Esophagus (tissue), 2 donors: ENCODE measurements around the gene CKS1B. TPM values are rescaled to one million over a fixed set of nuclear protein-coding genes. Genes with fewer than 3 reads are reported as not detected.

ENCODE experiments used
- H3K27ac ChIP-seq, 2 donors: one replicate each; pipeline ENCODE4 v1.5.1; 2013; ENCODE audit warnings: low read depth in 2 of 2, mild to moderate bottlenecking in 2 of 2, inconsistent platforms in 1 of 2, low read length in 1 of 2, moderate library complexity in 1 of 2
- H3K27me3 ChIP-seq, 2 donors: one replicate each; pipeline ENCODE4 v1.6.1; 2013; ENCODE audit warnings: low read length in 2 of 2, control low read depth in 1 of 2, mild to moderate bottlenecking in 1 of 2; ENCODE audit not compliant: insufficient read depth in 2 of 2, control insufficient read depth in 1 of 2
- H3K36me3 ChIP-seq, 2 donors: one replicate each; pipeline ENCODE4 v1.6.1; 2013; ENCODE audit warnings: low read length in 1 of 2; ENCODE audit not compliant: control insufficient read depth in 2 of 2, insufficient read depth in 2 of 2
- H3K4me1 ChIP-seq, 2 donors: one replicate each; pipeline ENCODE4 v1.6.1; 2013; ENCODE audit warnings: low read length in 1 of 2; ENCODE audit not compliant: control insufficient read depth in 2 of 2, insufficient read depth in 2 of 2
- H3K4me3 ChIP-seq, 2 donors: one replicate each; pipeline ENCODE4 v1.5.1; 2013; ENCODE audit warnings: low read length in 2 of 2, mild to moderate bottlenecking in 2 of 2, low read depth in 1 of 2, moderate library complexity in 1 of 2
- H3K9me3 ChIP-seq, 2 donors: one replicate each; pipeline ENCODE4 v1.6.1; 2013; ENCODE audit warnings: mild to moderate bottlenecking in 2 of 2, low read depth in 1 of 2, low read length in 1 of 2, moderate library complexity in 1 of 2; ENCODE audit not compliant: control insufficient read depth in 2 of 2, insufficient read depth in 1 of 2
- WGBS, 2 donors: extraction: QIAGEN DNeasy Blood & Tissue Kit; methylation state at CpG; one replicate each; pipeline ENCODE4 v1.1.7; 2013; 5-methylcytosine and 5-hydroxymethylcytosine counted together
- polyA plus RNA-seq, 2 donors: library from polyadenylated mRNA; stranded (reverse); fragments of 200-250 nt; gene quantifications; one replicate each; pipeline ENCODE4 v1.2.3, GENCODE V29; 2013
- donor health status: healthy with polysubstance abuse.
- donor health status: Bipolar disorder and iron deficiency.

CKS1B gene
- polyA plus RNA-seq, 2 donors, result 8.9 to 74.3 TPM

- Histone ChIP-seq H3K9me3 (no peaks in the 10 kb centered on the region), H3K4me1 (peaks cover 3 to 7% of the 10 kb centered on the region in 2 donors), H3K27ac (no peak overlapping the region), H3K4me3 (no peak overlapping the region), H3K36me3 (peaks cover 4 to 35% of the 10 kb centered on the region in 2 donors), H3K27me3 (no peaks in the 10 kb centered on the region)
- 79 to 82% methylated on average over 16 to 17 of the region's 17 CpGs for WGBS, 2 donors
Observed at GRCh38 chr1:154945962-154946850, 28.3 kb upstream of the CKS1B start.

- Histone ChIP-seq H3K36me3 (peaks cover 4 to 36% of the 10 kb centered on the region in 2 donors), H3K27me3 (no peaks in the 10 kb centered on the region), H3K4me1 (peaks cover 0 to 2% of the 10 kb centered on the region in 2 donors), H3K9me3 (no peaks in the 10 kb centered on the region), H3K27ac (no peak overlapping the region), H3K4me3 (no peak overlapping the region)
- WGBS, 2 donors, result 92 to 94% methylated on average over 11 of the region's 11 CpGs
Observed at GRCh38 chr1:154948079-154948478, 26.4 kb upstream of the CKS1B start.

GRCh38 chr1:154951901-154952657 lies 22.4 kb upstream of the CKS1B start:
- H3K4me3 ChIP-seq, result no peak overlapping the region
- peaks cover 4 to 24% of the 10 kb centered on the region in 2 donors for H3K36me3 ChIP-seq
- H3K9me3 ChIP-seq, result no peaks in the 10 kb centered on the region
- WGBS, 2 donors, result 64 to 71% methylated on average over 15 of the region's 15 CpGs
- no peaks in the 10 kb centered on the region for H3K27me3 ChIP-seq
- H3K4me1 ChIP-seq, result peaks cover 5 to 10% of the 10 kb centered on the region in 2 donors
- H3K27ac ChIP-seq, result peak overlapping the region in 1 of 2 donors; percentile 23

- peaks cover 8 to 14% of the 10 kb centered on the region in 2 donors for H3K4me1 ChIP-seq
- H3K9me3 ChIP-seq, result no peaks in the 10 kb centered on the region
- peak overlapping the region in 1 of 2 donors; percentile 23 for H3K27ac ChIP-seq
- 77 to 80% methylated on average over 6 of the region's 6 CpGs for WGBS, 2 donors
- H3K36me3 ChIP-seq, result peaks cover 0 to 19% of the 10 kb centered on the region in 2 donors
- H3K4me3 ChIP-seq, result no peak overlapping the region
- no peaks in the 10 kb centered on the region for H3K27me3 ChIP-seq
Observed at GRCh38 chr1:154952664-154953063, 21.8 kb upstream of the CKS1B start.

GRCh38 chr1:154953611-154954038 lies 20.9 kb upstream of the CKS1B start:
- H3K4me3 ChIP-seq, result no peak overlapping the region

GRCh38 chr1:154954541-154954940 lies 19.9 kb upstream of the CKS1B start:
- WGBS, 2 donors, result 53 to 71% methylated on average over 3 of the region's 3 CpGs
- Histone ChIP-seq H3K27me3 (no peaks in the 10 kb centered on the region), H3K36me3 (peaks cover 3 to 22% of the 10 kb centered on the region in 2 donors), H3K4me1 (peaks cover 8 to 14% of the 10 kb centered on the region in 2 donors), H3K9me3 (no peaks in the 10 kb centered on the region), H3K27ac (peak overlapping the region in 1 of 2 donors; percentile 91), H3K4me3 (peak overlapping the region in 1 of 2 donors; percentile 68)

More at GRCh38 chr1:154953611-154954038, 20.9 kb upstream of the CKS1B start:
- H3K36me3 ChIP-seq, result peaks cover 0 to 13% of the 10 kb centered on the region in 2 donors
- H3K4me1 ChIP-seq, result peaks cover 8 to 14% of the 10 kb centered on the region in 2 donors
- WGBS, 2 donors, result 61 to 69% methylated on average over 2 of the region's 2 CpGs
- H3K27me3 ChIP-seq, result no peaks in the 10 kb centered on the region
- H3K27ac ChIP-seq, result no peak overlapping the region
- H3K9me3 ChIP-seq, result no peaks in the 10 kb centered on the region

- Histone ChIP-seq H3K9me3 (no peaks in the 10 kb centered on the region), H3K27me3 (no peaks in the 10 kb centered on the region), H3K4me3 (peak overlapping the region; percentile 42 to 68), H3K27ac (peak overlapping the region; percentile 76 to 91), H3K36me3 (peaks cover 3 to 25% of the 10 kb centered on the region in 2 donors), H3K4me1 (peaks cover 8 to 14% of the 10 kb centered on the region in 2 donors)
- WGBS, 2 donors, result 12 to 19% methylated on average over 4 of the region's 4 CpGs
Observed at GRCh38 chr1:154955039-154955717, 19.3 kb upstream of the CKS1B start.

GRCh38 chr1:154955718-154956543 lies 18.6 kb upstream of the CKS1B start, which contains the start of gene PBXIP1:
PBXIP1 (minus strand) TSS chr1:154956099; CDS start chr1:154953721, 2,378 bp downstream.
- Histone ChIP-seq H3K27me3 (no peaks in the 10 kb centered on the region), H3K9me3 (no peaks in the 10 kb centered on the region), H3K27ac (peak within 1 kb of the TSS; percentile 76 to 91), H3K4me1 (peaks cover 8 to 14% of the 10 kb centered on the region in 2 donors), H3K4me3 (peak within 1 kb of the TSS; percentile 42 to 68), H3K36me3 (peaks cover 3 to 17% of the 10 kb centered on the region in 2 donors)
- 0 to 1% methylated on average over 18 of the region's 18 CpGs for WGBS, 2 donors
